ENCODE measurements around the gene HOXA3.

DNA sequence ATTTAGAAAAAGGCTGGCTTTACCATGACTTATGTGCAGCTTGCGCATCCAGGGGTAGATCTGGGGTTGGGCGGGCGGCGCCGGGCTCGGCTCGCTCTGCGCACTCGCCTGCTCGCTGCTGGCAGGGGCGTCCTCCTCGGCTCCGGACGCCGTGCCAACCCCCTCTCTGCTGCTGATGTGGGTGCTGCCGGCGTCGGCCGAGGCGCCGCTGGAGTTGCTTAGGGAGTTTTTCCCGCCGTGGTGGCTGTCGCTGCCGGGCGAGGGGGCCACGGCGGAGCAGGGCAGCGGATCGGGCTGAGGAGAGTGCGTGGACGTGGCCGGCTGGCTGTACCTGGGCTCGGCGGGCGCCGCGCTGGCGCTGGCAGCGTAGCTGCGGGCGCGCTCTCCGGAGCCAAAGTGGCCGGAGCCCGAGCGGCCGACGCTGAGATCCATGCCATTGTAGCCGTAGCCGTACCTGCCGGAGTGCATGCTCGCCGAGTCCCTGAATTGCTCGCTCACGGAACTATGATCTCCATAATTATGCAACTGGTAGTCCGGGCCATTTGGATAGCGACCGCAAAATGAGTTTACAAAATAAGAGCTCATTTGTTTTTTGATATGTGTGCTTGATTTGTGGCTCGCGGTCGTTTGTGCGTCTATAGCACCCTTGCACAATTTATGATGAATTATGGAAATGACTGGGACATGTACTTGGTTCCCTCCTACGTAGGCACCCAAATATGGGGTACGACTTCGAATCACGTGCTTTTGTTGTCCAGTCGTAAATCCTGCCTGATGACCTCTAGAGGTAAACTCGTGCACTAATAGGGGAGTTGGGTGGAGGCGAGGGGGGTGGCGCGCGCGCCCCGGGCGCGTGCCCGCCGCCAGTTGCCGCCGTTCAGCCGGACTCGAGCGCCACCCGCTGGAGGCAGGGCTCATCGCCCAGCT is 9.1 kb downstream of the HOXA3 start, which contains the start of gene HOXA5:
- TF ChIP-seq, protein P1, sequence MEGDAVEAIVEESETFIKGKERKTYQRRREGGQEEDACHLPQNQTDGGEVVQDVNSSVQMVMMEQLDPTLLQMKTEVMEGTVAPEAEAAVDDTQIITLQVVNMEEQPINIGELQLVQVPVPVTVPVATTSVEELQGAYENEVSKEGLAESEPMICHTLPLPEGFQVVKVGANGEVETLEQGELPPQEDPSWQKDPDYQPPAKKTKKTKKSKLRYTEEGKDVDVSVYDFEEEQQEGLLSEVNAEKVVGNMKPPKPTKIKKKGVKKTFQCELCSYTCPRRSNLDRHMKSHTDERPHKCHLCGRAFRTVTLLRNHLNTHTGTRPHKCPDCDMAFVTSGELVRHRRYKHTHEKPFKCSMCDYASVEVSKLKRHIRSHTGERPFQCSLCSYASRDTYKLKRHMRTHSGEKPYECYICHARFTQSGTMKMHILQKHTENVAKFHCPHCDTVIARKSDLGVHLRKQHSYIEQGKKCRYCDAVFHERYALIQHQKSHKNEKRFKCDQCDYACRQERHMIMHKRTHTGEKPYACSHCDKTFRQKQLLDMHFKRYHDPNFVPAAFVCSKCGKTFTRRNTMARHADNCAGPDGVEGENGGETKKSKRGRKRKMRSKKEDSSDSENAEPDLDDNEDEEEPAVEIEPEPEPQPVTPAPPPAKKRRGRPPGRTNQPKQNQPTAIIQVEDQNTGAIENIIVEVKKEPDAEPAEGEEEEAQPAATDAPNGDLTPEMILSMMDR (IDR thresholded peaks at IDR 0.05) = peak; percentile 88
- TF ChIP-seq TP53 (CRISPR knock-in tag; IDR thresholded peaks at IDR 0.05) (no peak), ZNF263 (CRISPR knock-in tag; IDR thresholded peaks at IDR 0.05; ENCODE audit: low read depth) (no peak), ZNF317 (CRISPR knock-in tag; IDR thresholded peaks at IDR 0.05; ENCODE audit: borderline replicate concordance, low read depth) (no peak), SMAD4 (CRISPR knock-in tag; IDR thresholded peaks at IDR 0.05) (no peak), ZNF281 (CRISPR knock-in tag; IDR thresholded peaks at IDR 0.05) (no peak)
- TF ChIP-seq, protein P2, sequence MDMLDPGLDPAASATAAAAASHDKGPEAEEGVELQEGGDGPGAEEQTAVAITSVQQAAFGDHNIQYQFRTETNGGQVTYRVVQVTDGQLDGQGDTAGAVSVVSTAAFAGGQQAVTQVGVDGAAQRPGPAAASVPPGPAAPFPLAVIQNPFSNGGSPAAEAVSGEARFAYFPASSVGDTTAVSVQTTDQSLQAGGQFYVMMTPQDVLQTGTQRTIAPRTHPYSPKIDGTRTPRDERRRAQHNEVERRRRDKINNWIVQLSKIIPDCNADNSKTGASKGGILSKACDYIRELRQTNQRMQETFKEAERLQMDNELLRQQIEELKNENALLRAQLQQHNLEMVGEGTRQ (CRISPR knock-in tag; IDR thresholded peaks at IDR 0.05) = peak; percentile 85
- TF ChIP-seq, protein P3, sequence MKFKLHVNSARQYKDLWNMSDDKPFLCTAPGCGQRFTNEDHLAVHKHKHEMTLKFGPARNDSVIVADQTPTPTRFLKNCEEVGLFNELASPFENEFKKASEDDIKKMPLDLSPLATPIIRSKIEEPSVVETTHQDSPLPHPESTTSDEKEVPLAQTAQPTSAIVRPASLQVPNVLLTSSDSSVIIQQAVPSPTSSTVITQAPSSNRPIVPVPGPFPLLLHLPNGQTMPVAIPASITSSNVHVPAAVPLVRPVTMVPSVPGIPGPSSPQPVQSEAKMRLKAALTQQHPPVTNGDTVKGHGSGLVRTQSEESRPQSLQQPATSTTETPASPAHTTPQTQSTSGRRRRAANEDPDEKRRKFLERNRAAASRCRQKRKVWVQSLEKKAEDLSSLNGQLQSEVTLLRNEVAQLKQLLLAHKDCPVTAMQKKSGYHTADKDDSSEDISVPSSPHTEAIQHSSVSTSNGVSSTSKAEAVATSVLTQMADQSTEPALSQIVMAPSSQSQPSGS (CRISPR knock-in tag; IDR thresholded peaks at IDR 0.05; ENCODE audit: borderline replicate concordance, low read depth) = no peak
- TF ChIP-seq, protein P4, sequence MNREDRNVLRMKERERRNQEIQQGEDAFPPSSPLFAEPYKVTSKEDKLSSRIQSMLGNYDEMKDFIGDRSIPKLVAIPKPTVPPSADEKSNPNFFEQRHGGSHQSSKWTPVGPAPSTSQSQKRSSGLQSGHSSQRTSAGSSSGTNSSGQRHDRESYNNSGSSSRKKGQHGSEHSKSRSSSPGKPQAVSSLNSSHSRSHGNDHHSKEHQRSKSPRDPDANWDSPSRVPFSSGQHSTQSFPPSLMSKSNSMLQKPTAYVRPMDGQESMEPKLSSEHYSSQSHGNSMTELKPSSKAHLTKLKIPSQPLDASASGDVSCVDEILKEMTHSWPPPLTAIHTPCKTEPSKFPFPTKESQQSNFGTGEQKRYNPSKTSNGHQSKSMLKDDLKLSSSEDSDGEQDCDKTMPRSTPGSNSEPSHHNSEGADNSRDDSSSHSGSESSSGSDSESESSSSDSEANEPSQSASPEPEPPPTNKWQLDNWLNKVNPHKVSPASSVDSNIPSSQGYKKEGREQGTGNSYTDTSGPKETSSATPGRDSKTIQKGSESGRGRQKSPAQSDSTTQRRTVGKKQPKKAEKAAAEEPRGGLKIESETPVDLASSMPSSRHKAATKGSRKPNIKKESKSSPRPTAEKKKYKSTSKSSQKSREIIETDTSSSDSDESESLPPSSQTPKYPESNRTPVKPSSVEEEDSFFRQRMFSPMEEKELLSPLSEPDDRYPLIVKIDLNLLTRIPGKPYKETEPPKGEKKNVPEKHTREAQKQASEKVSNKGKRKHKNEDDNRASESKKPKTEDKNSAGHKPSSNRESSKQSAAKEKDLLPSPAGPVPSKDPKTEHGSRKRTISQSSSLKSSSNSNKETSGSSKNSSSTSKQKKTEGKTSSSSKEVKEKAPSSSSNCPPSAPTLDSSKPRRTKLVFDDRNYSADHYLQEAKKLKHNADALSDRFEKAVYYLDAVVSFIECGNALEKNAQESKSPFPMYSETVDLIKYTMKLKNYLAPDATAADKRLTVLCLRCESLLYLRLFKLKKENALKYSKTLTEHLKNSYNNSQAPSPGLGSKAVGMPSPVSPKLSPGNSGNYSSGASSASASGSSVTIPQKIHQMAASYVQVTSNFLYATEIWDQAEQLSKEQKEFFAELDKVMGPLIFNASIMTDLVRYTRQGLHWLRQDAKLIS (CRISPR knock-in tag; IDR thresholded peaks at IDR 0.05; ENCODE audit: borderline replicate concordance) = no peak

All from WTC11 (cell line).